ENCODE results near the gene CCNJL. TPM values are rescaled to one million over a fixed set of nuclear protein-coding genes. Genes with fewer than 3 reads are reported as not detected.
"Not testable (repeated sequence)": the region's sequence is repeated elsewhere in the genome, so short reads cannot be mapped to it uniquely, and the experiment has no call there.

The CCNJL gene
- total RNA-seq, 2 experiments from 2014 or later = not detected

DNA sequence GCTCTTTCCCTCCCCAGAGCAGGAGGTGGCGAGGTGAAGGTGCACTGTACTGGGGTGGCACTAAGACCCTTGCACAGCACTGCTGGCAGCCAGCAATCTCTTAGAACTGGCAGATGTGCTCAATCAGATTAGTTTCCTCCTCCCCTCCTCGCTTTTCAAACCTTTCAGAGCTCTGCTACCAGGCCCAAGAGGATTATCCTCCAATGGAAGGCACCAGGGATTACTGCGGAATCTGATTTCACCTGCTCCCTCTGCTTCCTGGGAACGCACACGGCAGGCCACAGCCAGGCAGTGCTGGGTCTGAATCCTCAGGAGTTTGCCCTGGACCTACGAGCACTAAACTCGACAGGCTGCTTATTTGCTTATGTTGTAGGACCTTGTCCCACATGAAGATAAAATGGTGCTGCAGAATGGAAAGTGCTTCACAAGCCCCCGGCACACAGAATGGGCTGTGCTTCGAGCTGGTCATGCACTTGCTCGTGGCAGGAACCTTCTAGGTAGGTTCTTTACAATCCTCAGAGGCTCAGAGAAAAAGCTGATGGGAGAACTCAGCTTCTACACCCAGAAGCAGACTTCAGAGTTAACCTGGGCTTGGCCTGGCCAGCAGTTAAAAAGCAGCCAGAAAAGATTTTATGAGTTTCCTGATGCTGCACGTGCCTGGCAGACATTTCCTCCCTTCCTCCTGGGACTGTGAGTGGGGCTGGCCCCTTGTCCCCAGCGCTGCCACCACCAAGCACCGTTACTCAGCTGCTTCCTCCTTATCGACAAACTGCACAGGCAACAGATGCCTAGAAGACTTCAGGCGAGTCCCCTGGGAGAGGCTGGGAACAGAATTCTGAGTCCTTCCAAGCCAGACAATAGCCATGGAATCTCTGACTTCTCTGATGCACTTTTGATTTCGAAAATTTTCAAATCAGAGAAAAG lies 50.0 kb downstream of the CCNJL start:
- CTCF ChIA-PET = interaction anchor here (0.6 kb wide), 1 partner anchor 12 kb away, joined by 6 read pairs; no protein-coding TSS in a partner anchor
- no peaks in the 10 kb centered on the region for H3K4me1 Mint-ChIP-seq
- no peaks in the 10 kb centered on the region for H3K27me3 Mint-ChIP-seq
- H3K27ac Mint-ChIP-seq = no peak overlapping the region
- no peak for DNase-seq
- no peaks in the 10 kb centered on the region for H3K36me3 Mint-ChIP-seq (ENCODE audit: low read depth)
- H3K4me3 Mint-ChIP-seq = no peak overlapping the region
- POLR2A ChIA-PET = no interaction called here
- no peaks in the 10 kb centered on the region for H3K9me3 Mint-ChIP-seq

DNA sequence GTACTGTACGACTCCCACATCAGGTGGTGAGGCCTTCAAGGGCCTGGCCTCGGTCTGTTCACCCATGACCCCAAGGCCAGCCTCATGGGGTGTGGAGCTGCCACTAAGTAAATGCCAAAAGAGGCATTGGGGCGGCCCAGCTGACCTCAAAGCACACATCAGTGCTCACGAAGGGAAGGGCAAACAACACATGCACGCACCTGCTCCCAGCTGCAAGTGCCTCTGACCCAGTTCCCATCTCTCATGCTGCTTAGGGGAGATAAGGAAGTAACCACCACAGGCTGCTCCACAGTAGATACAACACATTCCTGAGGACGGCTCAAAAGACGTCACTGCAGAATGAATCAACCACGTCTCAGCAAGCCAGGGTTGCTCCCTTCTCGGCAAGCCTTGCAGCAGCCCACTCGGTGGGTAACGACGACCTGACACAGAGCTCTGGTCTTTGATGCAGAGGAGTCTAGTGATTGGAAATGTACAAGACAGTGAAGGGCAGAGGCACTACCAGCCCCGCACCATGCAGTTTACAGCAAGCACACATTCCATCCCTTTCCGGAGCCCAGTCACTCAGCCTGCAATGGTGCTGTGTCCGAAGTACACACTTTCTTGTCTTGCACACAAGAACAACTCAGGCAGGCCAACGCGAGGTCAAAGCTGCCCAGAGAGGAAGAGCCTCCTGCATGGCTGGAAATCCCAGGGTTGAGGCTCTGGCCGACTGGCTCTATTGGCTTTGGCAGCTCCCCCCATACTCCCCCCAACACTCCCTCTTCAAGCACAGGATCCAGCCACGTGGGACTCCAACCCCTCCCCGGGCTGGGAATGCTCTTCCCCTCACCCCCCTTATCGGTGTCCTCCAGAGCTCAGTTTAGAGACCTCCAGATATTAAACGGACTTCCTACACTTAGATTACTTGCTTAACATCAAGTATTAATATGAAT lies 51.2 kb downstream of the CCNJL start:
- no peak for DNase-seq
- H3K27me3 Mint-ChIP-seq = no peaks in the 10 kb centered on the region
- no peaks in the 10 kb centered on the region for H3K36me3 Mint-ChIP-seq (ENCODE audit: low read depth)
- no peak overlapping the region for H3K27ac Mint-ChIP-seq
- ChIA-PET POLR2A (no interaction called here), CTCF (no interaction called here)
- no peaks in the 10 kb centered on the region for H3K9me3 Mint-ChIP-seq
- no peak overlapping the region for H3K4me3 Mint-ChIP-seq
- no peaks in the 10 kb centered on the region for H3K4me1 Mint-ChIP-seq

DNA sequence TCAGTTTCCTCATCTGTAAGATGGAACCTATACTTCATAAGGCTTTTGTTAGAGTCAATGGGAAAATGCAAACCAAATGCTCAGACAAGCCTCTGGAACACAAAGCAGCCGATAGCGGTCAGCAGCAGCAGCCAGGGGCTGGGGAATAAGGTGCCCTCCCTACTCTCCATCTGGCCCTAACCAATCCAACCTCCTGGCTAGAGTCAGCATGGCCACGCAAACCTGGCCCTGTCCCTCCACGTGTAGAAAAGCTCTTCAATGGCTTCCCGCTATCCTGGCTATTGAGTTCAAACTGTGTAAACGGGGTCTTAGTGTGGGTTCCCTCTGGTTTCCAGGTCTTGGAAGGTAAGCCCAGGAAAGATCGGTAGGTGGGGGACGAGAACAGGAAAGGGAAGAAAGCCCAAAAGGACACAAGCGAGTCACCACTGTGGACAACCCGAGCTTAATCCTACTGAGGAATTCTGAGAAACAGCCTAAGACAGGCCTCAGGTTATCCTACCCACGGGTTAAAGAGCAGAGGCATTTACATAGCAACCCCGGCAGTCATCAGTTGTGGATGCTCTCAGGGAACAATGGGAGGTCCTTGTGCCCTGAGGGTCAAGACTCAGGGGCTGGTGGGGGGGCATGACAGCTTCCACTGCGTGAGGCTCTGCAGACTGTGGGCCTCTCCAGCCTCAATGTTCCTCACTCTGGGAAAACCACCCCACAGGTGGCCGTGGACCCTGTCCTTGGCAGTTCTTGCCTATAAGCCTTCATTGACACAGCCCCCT lies 52.2 kb downstream of the CCNJL start:
- Mint-ChIP-seq H3K4me1 (no peaks in the 10 kb centered on the region), H3K36me3 (ENCODE audit: low read depth) (no peaks in the 10 kb centered on the region), H3K9me3 (no peaks in the 10 kb centered on the region), H3K27me3 (no peaks in the 10 kb centered on the region), H3K27ac (no peak overlapping the region), H3K4me3 (no peak overlapping the region)
- no peak for DNase-seq
- ChIA-PET CTCF (no interaction called here), POLR2A (no interaction called here)

DNA sequence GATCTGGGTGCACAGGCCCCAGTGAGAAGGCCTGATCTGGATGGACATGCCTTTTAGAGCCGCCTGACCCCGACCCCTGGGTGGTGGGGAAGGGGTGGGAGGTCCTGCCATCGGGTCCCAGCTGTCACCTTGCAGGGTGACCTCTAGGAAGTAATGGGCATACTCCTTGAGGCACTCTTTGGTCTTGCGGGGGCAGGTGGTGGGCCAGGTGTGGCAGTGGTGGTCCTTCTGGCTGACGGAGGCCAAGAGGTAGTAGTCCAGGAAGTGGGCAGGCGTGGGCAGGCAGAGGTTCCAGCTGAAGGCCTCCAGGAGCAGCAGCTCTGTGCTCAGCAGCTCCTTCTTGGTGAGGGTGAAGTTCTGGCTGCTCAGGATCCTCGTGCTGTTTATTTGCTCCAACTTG lies 53.0 kb downstream of the CCNJL start:
- Mint-ChIP-seq H3K4me3 (no peak overlapping the region), H3K27ac (no peak overlapping the region), H3K36me3 (ENCODE audit: low read depth) (no peaks in the 10 kb centered on the region), H3K4me1 (no peaks in the 10 kb centered on the region), H3K27me3 (no peaks in the 10 kb centered on the region), H3K9me3 (no peaks in the 10 kb centered on the region)
- DNase-seq = no peak
- ChIA-PET CTCF (no interaction called here), POLR2A (no interaction called here)

DNA sequence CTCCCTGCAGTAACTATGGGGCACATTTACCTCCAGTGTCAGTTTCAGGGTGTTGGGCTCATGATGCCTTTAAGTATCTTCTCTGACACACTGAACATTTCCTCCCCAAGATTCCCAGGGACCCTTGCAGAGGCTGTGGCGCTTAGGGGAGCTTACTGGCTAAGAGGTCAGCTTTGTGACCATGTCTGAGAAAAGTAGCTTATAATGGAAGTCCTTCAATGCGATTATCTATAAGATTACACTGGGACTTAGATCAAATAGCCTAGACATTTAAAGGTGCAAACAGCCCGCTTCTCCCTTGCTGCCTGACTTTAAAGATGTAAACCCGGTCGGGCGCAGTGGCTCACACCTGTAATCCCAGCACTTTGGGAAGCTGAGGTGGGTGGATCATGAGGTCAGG lies 57.7 kb downstream of the CCNJL start:
- POLR2A ChIA-PET = no interaction called here
- no peaks in the 10 kb centered on the region for H3K4me1 Mint-ChIP-seq

DNA sequence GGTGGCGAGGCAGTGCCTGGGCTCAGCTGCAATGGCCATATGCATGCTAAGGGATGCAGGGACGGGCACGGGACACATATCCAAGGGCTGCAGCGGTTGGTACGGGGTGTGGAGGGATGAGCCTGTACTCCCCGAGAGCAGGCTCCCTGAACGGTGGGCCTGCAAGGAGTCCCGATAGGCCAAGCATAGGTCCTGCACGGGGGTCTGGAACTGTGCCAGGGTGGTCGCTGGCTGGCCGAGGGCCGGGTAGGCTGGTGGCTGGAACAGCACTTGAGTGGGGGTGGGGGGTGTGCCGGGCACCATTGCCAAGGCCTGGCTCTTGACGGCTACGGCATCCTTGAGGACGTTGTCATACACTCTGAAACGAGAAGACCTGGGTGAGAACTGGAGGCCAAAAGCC lies 58.9 kb downstream of the CCNJL start:
- no peak overlapping the region for H3K27ac Mint-ChIP-seq
- H3K36me3 Mint-ChIP-seq (ENCODE audit: low read depth) = no peaks in the 10 kb centered on the region
- no peak for DNase-seq
- ChIA-PET POLR2A (interaction anchor here (0.5 kb wide), 1 partner anchor 29 kb away, joined by 4 read pairs; no protein-coding TSS in a partner anchor), CTCF (no interaction called here)
- no peaks in the 10 kb centered on the region for H3K4me1 Mint-ChIP-seq
- no peak overlapping the region for H3K4me3 Mint-ChIP-seq
- no peaks in the 10 kb centered on the region for H3K27me3 Mint-ChIP-seq
- no peaks in the 10 kb centered on the region for H3K9me3 Mint-ChIP-seq

More for the DNA sequence above, 57.7 kb downstream of the CCNJL start:
- no peak overlapping the region for H3K4me3 Mint-ChIP-seq
- no peaks in the 10 kb centered on the region for H3K9me3 Mint-ChIP-seq
- DNase-seq = no peak
- no peak overlapping the region for H3K27ac Mint-ChIP-seq
- no peaks in the 10 kb centered on the region for H3K36me3 Mint-ChIP-seq (ENCODE audit: low read depth)
- CTCF ChIA-PET = interaction anchor here (0.7 to 1.4 kb wide), 2 partner anchors 22 to 36 kb away, joined by 3 read pairs; no protein-coding TSS in a partner anchor
- no peaks in the 10 kb centered on the region for H3K27me3 Mint-ChIP-seq

DNA sequence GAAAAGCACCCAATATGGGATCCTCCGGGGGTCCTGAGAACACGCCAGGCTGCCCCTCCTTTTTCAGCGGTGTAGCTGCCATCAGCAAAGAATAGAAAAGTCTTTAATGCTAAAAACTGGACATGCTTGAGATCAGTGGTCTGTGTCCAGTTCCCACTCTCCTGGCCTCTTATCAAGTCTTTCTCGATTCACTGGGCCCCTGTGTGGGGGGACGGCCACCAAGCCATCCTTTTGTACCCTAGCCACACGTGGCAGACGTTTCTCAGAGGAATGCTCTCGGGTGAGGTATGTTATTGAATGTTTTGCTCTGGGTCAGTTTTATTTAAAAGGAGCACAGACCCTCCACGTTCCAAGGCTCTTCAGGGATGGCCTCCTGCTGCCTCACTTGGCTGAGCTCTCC lies 59.4 kb downstream of the CCNJL start:
- no peaks in the 10 kb centered on the region for H3K9me3 Mint-ChIP-seq
- no peaks in the 10 kb centered on the region for H3K27me3 Mint-ChIP-seq
- ChIA-PET POLR2A (no interaction called here), CTCF (no interaction called here)
- H3K4me3 Mint-ChIP-seq = no peak overlapping the region
- DNase-seq = no peak
- H3K4me1 Mint-ChIP-seq = no peaks in the 10 kb centered on the region
- no peaks in the 10 kb centered on the region for H3K36me3 Mint-ChIP-seq (ENCODE audit: low read depth)
- no peak overlapping the region for H3K27ac Mint-ChIP-seq

DNA sequence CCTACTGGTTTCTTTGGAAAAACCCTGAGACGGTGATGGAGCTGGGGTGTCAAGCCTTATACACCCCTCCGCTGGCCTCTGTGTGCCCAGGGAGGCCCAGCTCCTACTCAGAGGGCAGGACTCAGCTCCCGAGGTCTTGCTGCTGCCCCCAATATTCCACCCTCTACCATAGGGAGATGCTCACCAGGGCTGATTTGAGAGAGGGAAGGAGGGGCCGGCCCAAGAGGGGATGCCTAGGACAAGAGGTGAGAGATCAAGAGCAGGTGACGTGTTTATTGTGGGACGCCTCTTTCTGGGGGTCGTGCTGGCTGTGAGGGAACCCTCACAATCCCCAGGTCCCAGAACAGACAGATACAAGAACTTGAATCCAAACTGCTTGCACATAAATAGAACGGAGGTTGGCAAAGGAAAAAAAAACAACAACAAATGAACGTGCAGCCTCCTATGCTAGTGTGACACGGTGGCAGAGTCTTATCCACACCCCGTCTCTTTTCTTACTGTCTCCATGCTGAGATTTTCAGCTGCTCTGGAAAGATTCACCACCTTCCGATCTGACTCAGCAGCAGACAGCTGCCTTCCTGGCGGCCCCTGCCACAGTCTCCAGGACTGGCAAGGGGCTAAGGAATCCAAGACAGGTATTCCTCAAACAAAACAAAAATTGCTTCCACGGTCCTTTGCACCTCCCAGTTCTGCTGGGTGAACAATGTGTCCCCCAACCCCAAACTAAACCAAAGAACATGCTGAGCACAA lies 60.8 kb downstream of the CCNJL start:
- Mint-ChIP-seq H3K9me3 (no peaks in the 10 kb centered on the region), H3K4me3 (no peak overlapping the region), H3K36me3 (ENCODE audit: low read depth) (no peaks in the 10 kb centered on the region), H3K4me1 (no peaks in the 10 kb centered on the region), H3K27ac (no peak overlapping the region), H3K27me3 (no peaks in the 10 kb centered on the region)
- no peak for DNase-seq
- POLR2A ChIA-PET = no interaction called here
- CTCF ChIA-PET = interaction anchor here (1.1 kb wide), 1 partner anchor 230 kb away, joined by 3 read pairs; no protein-coding TSS in a partner anchor

DNA sequence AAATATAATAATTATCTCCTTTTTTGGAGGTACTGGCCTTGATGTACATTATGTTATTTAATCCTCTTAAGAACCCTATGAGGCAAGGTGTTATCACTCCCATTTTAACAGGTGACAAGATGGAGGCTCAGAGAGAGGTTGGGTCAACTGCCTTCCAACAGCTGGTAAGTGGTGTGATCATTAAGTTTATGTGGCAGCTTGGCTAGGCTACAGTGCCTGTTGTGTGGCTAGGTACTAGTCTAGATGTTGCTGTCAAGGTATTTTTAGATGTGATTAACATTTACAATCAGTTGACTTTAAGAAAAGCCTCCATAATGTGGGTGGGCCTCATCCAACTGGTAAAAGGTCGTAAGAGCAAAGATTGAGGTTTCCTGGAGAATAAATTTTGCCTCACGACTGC lies 61.5 kb downstream of the CCNJL start:
- DNase-seq = no peak
- H3K36me3 Mint-ChIP-seq (ENCODE audit: low read depth) = no peaks in the 10 kb centered on the region
- H3K4me1 Mint-ChIP-seq = no peaks in the 10 kb centered on the region
- H3K27me3 Mint-ChIP-seq = no peaks in the 10 kb centered on the region
- no peak overlapping the region for H3K27ac Mint-ChIP-seq
- ChIA-PET POLR2A (no interaction called here), CTCF (interaction anchor here (1.1 kb wide), 1 partner anchor 229 kb away, joined by 3 read pairs; no protein-coding TSS in a partner anchor)
- no peaks in the 10 kb centered on the region for H3K9me3 Mint-ChIP-seq
- H3K4me3 Mint-ChIP-seq = no peak overlapping the region

DNA sequence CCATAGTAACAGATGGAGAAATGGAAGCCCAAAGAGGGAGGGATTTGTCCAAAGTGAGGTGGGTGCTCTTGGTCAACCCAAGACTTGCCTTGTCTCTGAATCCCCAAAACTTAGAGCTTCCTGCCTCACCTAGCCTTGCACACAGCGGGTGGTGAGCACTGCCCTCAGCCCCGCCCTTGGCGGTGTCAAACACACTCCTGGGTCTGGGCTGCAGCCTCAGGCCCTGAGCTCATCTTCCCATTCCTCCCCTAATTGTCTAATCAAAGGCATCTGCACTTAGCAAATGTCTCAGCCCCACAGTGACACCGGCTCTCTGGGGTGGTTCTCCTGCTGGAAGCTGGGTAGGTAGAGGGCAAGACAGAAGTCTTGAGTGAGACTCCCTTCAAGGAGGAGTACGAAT lies 62.1 kb downstream of the CCNJL start:
- Mint-ChIP-seq H3K36me3 (ENCODE audit: low read depth) (no peaks in the 10 kb centered on the region), H3K9me3 (no peaks in the 10 kb centered on the region), H3K4me1 (no peaks in the 10 kb centered on the region), H3K27me3 (no peaks in the 10 kb centered on the region), H3K4me3 (no peak overlapping the region), H3K27ac (no peak overlapping the region)
- DNase-seq = no peak
- POLR2A ChIA-PET = no interaction called here
- CTCF ChIA-PET = interaction anchor here (1.0 to 1.1 kb wide), 2 partner anchors 12 to 17 kb away, joined by 3 read pairs; no protein-coding TSS in a partner anchor

DNA sequence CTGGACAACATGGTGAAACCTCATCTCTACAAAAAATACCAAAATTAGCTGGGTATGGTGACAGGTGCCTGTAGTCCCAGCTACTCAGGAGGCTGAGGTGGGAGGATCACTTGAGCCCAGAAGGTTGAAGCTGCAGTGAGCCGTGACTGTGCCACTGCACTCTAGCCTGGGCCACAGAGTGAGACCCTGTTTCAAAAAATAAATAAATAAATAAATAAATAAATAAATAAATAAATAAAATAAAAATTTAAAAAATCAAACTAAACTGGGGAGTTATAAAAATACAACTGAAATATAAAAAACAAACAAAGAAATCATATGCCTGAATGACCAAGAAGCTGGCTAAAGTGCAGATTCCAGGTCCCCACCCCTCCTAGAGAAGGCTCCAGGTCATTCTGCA lies 62.8 kb downstream of the CCNJL start:
- H3K4me3 Mint-ChIP-seq; H3K27me3 Mint-ChIP-seq; POLR2A ChIA-PET; DNase-seq; H3K9me3 Mint-ChIP-seq; H3K4me1 Mint-ChIP-seq; H3K36me3 Mint-ChIP-seq (ENCODE audit: low read depth); H3K27ac Mint-ChIP-seq: not testable (repeated sequence)
- CTCF ChIA-PET = interaction anchor here (1.0 to 1.1 kb wide), 2 partner anchors 12 to 17 kb away, joined by 3 read pairs; no protein-coding TSS in a partner anchor

DNA sequence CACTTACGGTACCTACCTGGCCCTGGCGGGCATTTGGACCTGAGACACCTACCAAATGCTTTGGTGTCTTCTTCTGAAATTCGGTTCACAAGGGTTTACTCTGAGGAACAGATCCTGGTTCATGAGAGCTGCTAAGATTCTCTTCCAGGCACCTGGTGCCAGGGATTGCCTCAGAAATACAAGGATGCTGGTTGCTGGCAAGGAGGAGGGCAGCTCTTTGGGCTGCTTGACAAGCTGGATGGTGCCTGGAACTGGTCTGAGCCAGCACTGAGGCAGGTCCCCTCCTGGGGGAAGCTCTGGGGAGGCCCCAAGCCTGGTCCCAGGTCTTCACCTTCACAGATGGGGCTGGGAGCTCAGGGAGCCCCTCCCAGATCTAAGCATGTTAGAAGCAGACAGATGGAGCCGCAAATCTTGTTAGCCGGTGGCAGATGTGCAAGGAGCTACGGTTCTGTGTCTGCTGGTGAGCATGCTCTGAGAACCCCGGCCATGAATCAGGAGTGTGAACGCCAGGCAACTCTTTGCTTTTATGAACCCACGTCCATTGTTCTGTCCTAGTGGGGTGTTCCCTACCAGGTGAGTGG lies 66.8 kb downstream of the CCNJL start:
- Mint-ChIP-seq H3K36me3 (ENCODE audit: low read depth) (no peaks in the 10 kb centered on the region), H3K27ac (no peak overlapping the region), H3K4me3 (no peak overlapping the region), H3K4me1 (no peaks in the 10 kb centered on the region), H3K27me3 (no peaks in the 10 kb centered on the region), H3K9me3 (no peaks in the 10 kb centered on the region)
- POLR2A ChIA-PET = no interaction called here
- DNase-seq = no peak
- CTCF ChIA-PET = interaction anchor here (0.6 to 1.4 kb wide), 4 partner anchors 14 to 190 kb away, joined by 3 to 4 read pairs (median 4); no protein-coding TSS in a partner anchor
